Measurements from ENCODE around the gene BTBD16. TPM values are rescaled to one million over a fixed set of nuclear protein-coding genes. Genes with fewer than 3 reads are reported as not detected.

Gene BTBD16
- total and polyA plus RNA-seq, 9 donors, result 0.27 to 0.50 (median 0.40) TPM; not detected in 6

DNA sequence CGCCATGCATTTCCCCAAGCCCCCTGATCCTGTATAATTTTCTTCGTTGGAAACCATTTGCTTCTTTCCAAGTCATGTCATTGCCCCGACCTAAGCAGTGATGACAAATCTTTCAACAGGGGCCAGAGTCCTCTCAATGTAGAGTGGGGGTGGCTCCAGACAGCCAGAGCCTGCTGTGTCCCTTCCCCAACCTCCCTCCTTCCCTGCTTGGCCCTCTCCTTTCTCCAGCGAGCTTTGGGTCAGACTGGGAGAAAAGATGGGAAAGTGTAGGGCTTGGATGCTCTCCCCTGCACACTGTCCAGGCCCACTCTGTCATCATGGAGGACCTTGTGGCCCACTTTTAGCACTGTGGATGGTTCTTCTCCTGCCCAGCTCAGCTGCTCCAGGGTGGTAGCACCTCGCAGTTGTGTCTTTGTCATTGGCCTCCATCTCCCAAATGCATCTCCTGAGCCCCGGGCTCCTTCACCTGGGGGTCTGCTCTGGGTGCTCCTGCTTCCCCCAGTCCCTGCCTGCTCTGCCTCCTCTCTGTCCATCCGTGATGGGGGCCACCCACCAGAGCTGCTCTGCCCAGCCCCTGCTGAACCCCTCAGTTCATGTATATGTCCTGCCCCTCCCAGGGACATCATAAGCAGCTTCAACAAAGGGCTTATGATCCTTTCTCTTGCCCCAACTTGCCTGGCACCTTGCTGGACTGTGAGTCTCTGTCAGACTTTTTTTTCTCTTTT is 37.5 kb downstream of the BTBD16 start:
- Histone ChIP-seq H3K4me1 (ENCODE audit: control insufficient read depth, insufficient read depth, low read length) (peaks cover 18% of the 10 kb centered on the region), H3K27me3 (ENCODE audit: control insufficient read depth, insufficient read depth, low read length) (peaks cover 2% of the 10 kb centered on the region), H3K36me3 (ENCODE audit: control insufficient read depth, insufficient read depth, low read length) (no peaks in the 10 kb centered on the region), H3K27ac (ENCODE audit: low read length) (peak overlapping the region; percentile 92), H3K4me3 (ENCODE audit: low read length) (no peak overlapping the region), H3K9me3 (replicated peaks; ENCODE audit: control insufficient read depth, low read depth, low read length) (peaks cover 3% of the 10 kb centered on the region)
- DNase-seq, result peak; percentile 71
- WGBS (ENCODE audit: insufficient coverage), result 65% methylated on average over 4 of the region's 7 CpGs

DNA sequence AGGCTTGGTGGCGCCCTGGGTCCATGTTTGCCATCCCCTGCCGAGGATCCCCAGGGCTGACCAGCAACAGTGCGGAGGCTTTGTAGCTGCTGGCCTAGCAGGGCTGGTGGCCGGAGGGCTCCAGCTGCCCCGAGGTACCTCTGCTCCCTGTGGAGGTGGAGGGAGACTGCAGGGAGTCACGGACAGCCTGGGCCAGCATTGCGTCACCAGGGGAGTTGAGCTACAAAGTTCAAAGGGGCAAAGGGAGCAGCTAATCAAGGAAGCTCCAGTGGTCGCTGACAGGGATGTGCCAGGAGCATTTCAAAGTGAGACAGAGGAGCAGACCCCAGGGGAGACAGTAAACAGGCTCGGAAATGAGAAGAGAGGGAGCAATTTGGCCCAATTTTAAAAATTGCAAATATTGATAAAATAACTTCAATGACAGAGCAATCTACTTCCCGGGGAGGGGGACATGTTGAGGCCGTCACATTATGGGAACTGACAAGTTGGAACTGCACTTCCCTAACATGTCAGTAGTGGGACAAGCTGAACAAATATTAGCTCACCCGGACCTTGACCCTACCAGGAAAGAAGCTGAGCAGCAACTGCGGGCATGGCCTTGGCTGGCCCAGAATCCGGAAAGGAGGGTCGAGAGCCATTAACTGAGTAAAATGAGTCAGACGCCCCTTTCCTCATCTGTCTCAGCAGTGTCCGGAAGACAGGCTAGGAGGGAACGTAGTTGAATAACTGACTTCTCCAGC is 39.4 kb downstream of the BTBD16 start:
- peaks cover 3% of the 10 kb centered on the region for H3K9me3 ChIP-seq (replicated peaks; ENCODE audit: control insufficient read depth, low read depth, low read length)
- H3K36me3 ChIP-seq (ENCODE audit: control insufficient read depth, insufficient read depth, low read length), result no peaks in the 10 kb centered on the region
- H3K27ac ChIP-seq (ENCODE audit: low read length), result no peak overlapping the region
- WGBS (ENCODE audit: insufficient coverage), result 66% methylated on average over 10 of the region's 18 CpGs
- peaks cover 2% of the 10 kb centered on the region for H3K27me3 ChIP-seq (ENCODE audit: control insufficient read depth, insufficient read depth, low read length)
- DNase-seq, result no peak
- peaks cover 18% of the 10 kb centered on the region for H3K4me1 ChIP-seq (ENCODE audit: control insufficient read depth, insufficient read depth, low read length)
- H3K4me3 ChIP-seq (ENCODE audit: low read length), result no peak overlapping the region

DNA sequence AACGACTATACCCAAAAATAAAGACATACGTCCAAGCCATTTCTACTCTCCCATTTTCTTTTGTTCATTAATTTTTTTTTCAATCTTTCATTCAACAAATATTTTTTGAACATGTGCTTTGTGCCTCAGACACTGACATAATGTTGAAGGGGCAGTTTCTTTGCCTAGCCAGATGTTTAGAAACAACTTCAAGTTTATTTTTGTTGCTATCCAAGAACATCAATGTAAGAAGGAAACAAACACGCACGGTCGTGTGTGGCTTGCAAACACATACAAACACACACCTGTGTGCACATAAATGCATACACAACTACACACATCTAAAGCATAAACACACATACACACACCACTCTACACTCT is 39.9 kb downstream of the BTBD16 start:
- WGBS (ENCODE audit: insufficient coverage), result 37% methylated on average over 2 of the region's 5 CpGs

DNA sequence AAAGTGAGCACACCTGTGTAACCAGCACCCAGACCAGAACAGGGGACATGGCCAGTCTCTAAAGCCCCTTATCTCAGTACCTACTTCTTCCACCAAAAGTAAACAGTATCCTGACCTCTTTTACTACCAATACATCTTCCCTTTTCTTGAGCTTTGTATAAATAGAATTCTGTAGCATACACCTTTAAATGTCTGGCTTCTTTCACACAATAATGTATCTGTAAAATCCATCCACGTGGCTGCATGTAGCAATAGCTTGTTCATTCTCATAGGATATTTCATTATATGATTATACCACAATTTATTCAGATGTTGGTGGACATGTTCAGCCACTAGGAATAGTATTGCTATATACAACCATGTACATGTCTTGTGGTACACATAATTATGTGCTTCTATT is 40.6 kb downstream of the BTBD16 start:
- peaks cover 18% of the 10 kb centered on the region for H3K4me1 ChIP-seq (ENCODE audit: control insufficient read depth, insufficient read depth, low read length)
- DNase-seq, result no peak
- WGBS (ENCODE audit: insufficient coverage), result no CpG with 5 or more reads among the region's 1 CpG
- H3K27ac ChIP-seq (ENCODE audit: low read length), result no peak overlapping the region
- H3K4me3 ChIP-seq (ENCODE audit: low read length), result no peak overlapping the region
- H3K36me3 ChIP-seq (ENCODE audit: control insufficient read depth, insufficient read depth, low read length), result no peaks in the 10 kb centered on the region
- peaks cover 2% of the 10 kb centered on the region for H3K27me3 ChIP-seq (ENCODE audit: control insufficient read depth, insufficient read depth, low read length)
- no peaks in the 10 kb centered on the region for H3K9me3 ChIP-seq (replicated peaks; ENCODE audit: control insufficient read depth, low read depth, low read length)

More for the DNA sequence above, 39.9 kb downstream of the BTBD16 start:
- Histone ChIP-seq H3K9me3 (replicated peaks; ENCODE audit: control insufficient read depth, low read depth, low read length) (no peaks in the 10 kb centered on the region), H3K4me1 (ENCODE audit: control insufficient read depth, insufficient read depth, low read length) (peaks cover 18% of the 10 kb centered on the region), H3K27ac (ENCODE audit: low read length) (no peak overlapping the region), H3K36me3 (ENCODE audit: control insufficient read depth, insufficient read depth, low read length) (no peaks in the 10 kb centered on the region), H3K27me3 (ENCODE audit: control insufficient read depth, insufficient read depth, low read length) (peaks cover 2% of the 10 kb centered on the region), H3K4me3 (ENCODE audit: low read length) (no peak overlapping the region)
- no peak for DNase-seq

DNA sequence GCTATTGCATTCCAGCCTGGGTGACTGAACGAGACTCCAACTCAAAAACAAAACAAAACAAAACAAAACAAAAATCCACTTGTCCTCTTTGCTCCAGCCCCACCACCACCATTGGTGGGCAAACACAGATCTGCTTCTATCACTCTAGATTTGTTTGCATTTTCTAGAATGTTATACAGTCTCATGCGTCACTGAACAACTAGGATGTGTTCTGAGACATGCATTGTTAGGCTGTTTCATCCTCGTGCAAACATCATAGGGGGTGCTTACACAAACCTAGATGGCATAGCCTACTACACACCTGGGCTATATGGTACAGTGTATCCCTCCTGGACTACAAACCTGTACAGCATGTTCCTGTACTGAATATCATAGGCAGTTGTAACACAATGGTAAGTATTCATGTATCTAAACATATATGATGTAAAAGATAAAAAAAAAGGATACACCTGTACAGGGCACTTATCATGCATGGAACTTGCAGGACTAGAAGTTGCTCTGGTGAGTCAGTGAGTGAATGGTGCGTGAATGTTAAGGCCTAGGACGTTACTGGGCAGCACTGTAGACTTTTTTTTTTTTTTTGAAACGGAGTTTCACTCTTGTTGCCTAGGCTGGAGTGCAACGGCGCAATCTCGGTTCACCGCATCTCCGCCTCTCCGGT is 45.3 kb downstream of the BTBD16 start:
- Histone ChIP-seq H3K4me1 (ENCODE audit: control insufficient read depth, insufficient read depth, low read length) (no peaks in the 10 kb centered on the region), H3K4me3 (ENCODE audit: low read length) (no peak overlapping the region), H3K36me3 (ENCODE audit: control insufficient read depth, insufficient read depth, low read length) (no peaks in the 10 kb centered on the region), H3K27ac (ENCODE audit: low read length) (no peak overlapping the region), H3K27me3 (ENCODE audit: control insufficient read depth, insufficient read depth, low read length) (no peaks in the 10 kb centered on the region), H3K9me3 (replicated peaks; ENCODE audit: control insufficient read depth, low read depth, low read length) (no peaks in the 10 kb centered on the region)
- 100% methylated on average over 8 of the region's 12 CpGs for WGBS (ENCODE audit: insufficient coverage)
- no peak for DNase-seq

DNA sequence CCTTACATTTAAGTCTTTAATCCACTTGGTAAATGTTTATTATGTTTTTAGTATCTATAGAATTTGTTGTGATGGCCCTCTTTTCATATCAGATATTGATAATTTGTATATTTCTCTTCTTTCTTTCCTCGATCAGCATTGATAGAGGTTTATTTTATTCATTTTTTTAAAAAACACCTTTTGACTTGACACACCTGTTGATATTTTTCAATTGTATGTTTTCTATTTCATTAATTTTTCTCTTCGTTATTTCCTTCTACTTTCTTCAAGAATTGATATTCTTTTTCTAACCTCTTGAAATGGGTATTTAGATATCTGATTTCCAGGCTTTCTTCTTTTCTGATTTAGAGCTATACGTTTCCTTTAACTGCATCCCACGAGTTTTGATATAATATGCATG is 50.9 kb downstream of the BTBD16 start:
- Histone ChIP-seq H3K27ac (ENCODE audit: low read length) (no peak overlapping the region), H3K27me3 (ENCODE audit: control insufficient read depth, insufficient read depth, low read length) (no peaks in the 10 kb centered on the region), H3K9me3 (replicated peaks; ENCODE audit: control insufficient read depth, low read depth, low read length) (no peaks in the 10 kb centered on the region), H3K36me3 (ENCODE audit: control insufficient read depth, insufficient read depth, low read length) (no peaks in the 10 kb centered on the region), H3K4me3 (ENCODE audit: low read length) (no peak overlapping the region), H3K4me1 (ENCODE audit: control insufficient read depth, insufficient read depth, low read length) (no peaks in the 10 kb centered on the region)
- 50% methylated on average over 1 of the region's 4 CpGs for WGBS (ENCODE audit: insufficient coverage)
- no peak for DNase-seq

DNA sequence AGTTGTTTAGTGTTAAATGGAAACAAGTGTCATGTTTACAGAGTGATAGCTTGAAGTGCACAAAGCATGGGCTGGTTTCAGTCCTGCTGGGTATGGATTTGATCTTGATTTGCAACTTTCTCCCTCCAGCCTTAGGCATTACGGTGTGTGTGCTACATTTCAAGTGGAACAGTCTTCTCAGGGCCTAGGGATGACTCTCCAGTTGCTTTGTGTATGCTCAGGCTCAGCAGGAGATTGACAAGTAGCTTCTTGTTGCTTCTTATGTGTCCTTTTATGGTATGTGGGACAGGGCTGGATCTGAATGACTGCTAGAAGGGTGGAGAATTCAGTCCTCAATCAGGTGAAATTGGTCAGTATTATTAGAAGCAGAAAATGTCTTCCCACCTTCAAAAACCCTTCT is 52.1 kb downstream of the BTBD16 start:
- no peak overlapping the region for H3K27ac ChIP-seq (ENCODE audit: low read length)
- peaks cover 2% of the 10 kb centered on the region for H3K27me3 ChIP-seq (ENCODE audit: control insufficient read depth, insufficient read depth, low read length)
- no peaks in the 10 kb centered on the region for H3K9me3 ChIP-seq (replicated peaks; ENCODE audit: control insufficient read depth, low read depth, low read length)
- no peak for DNase-seq
- no peak overlapping the region for H3K4me3 ChIP-seq (ENCODE audit: low read length)
- no peaks in the 10 kb centered on the region for H3K4me1 ChIP-seq (ENCODE audit: control insufficient read depth, insufficient read depth, low read length)
- WGBS (ENCODE audit: insufficient coverage), result no CpG with 5 or more reads among the region's 1 CpG
- no peaks in the 10 kb centered on the region for H3K36me3 ChIP-seq (ENCODE audit: control insufficient read depth, insufficient read depth, low read length)

DNA sequence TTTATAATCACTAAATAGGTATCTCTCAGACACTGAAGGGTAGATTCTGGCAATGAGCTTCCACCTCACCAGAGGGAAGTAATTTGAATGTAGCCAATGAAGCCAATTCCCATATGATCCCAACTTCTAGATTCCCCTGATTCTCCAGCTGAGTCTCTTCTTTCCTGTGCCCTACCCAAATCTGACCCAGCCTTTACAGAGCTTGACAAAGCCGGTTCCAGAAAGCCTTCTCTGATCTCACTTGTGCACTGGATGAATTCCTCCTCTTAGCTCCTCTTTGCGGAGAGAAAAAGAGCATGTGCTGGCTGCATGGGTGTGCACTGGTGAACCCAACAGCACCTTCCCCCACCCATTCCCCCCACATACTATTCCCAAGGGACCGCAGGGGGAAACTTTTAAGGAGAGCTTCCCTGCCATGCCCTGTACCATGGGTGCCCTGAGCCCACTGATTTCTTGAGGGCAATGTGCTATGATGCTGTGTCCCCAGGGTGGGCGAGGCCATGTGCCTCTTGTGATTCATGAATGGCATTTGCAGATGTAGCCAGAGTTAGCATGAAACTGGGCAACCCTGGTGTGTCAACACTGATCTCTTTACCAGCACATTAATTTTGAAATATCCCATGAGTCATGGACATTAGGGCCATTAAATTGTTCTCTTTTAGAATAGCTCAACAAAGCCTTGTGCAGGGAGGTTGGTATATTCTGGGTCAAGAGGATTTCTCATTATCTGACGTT is 53.0 kb downstream of the BTBD16 start:
- no peaks in the 10 kb centered on the region for H3K9me3 ChIP-seq (replicated peaks; ENCODE audit: control insufficient read depth, low read depth, low read length)
- H3K27me3 ChIP-seq (ENCODE audit: control insufficient read depth, insufficient read depth, low read length), result peaks cover 4% of the 10 kb centered on the region
- no peak overlapping the region for H3K27ac ChIP-seq (ENCODE audit: low read length)
- no peak for DNase-seq
- H3K4me1 ChIP-seq (ENCODE audit: control insufficient read depth, insufficient read depth, low read length), result no peaks in the 10 kb centered on the region
- H3K36me3 ChIP-seq (ENCODE audit: control insufficient read depth, insufficient read depth, low read length), result no peaks in the 10 kb centered on the region
- WGBS (ENCODE audit: insufficient coverage), result 94% methylated on average over 2 of the region's 5 CpGs
- no peak overlapping the region for H3K4me3 ChIP-seq (ENCODE audit: low read length)

DNA sequence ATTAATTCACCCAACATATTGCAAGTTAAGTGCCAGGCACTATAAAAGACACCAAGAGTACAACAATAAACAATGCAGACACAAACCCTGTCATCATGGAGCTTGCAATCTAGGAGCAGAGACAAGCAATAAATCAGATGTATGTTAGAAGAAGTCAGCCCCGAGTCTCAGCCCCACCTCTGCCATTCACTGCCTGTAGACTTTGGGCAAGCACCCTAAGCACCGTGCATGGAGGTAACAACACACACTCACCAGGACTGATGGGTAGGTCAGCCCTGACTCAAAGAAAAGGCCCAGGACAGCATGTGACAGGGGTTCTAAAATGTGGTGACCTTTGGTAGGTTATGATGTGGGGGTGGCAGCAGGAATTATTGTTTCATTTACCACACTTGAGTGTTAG is 54.1 kb downstream of the BTBD16 start:
- H3K27ac ChIP-seq (ENCODE audit: low read length), result no peak overlapping the region
- WGBS (ENCODE audit: insufficient coverage), result no CpG with 5 or more reads among the region's 2 CpGs
- H3K4me1 ChIP-seq (ENCODE audit: control insufficient read depth, insufficient read depth, low read length), result no peaks in the 10 kb centered on the region
- DNase-seq, result no peak
- peaks cover 4% of the 10 kb centered on the region for H3K27me3 ChIP-seq (ENCODE audit: control insufficient read depth, insufficient read depth, low read length)
- H3K9me3 ChIP-seq (replicated peaks; ENCODE audit: control insufficient read depth, low read depth, low read length), result no peaks in the 10 kb centered on the region
- H3K4me3 ChIP-seq (ENCODE audit: low read length), result no peak overlapping the region
- no peaks in the 10 kb centered on the region for H3K36me3 ChIP-seq (ENCODE audit: control insufficient read depth, insufficient read depth, low read length)

DNA sequence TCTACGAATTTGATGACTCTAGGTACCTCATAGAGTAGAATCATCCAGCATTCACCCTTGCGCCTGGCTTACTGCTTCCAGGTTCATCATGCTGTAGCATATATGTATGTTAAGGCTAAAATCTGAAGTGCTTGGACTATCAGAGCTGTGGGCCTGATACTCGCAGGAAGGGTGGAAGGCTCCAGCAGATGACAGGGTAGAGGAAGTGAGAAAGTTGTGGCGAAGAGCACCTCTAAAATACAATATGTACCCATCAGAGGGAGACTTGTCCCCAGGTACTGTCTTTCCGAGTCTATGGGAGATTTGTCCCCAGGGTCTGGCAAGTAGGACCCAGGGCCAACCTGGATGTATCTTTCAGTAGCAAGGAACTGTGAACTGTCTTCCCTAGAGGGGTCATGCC is 55.3 kb downstream of the BTBD16 start:
- no peaks in the 10 kb centered on the region for H3K36me3 ChIP-seq (ENCODE audit: control insufficient read depth, insufficient read depth, low read length)
- DNase-seq, result no peak
- no peak overlapping the region for H3K27ac ChIP-seq (ENCODE audit: low read length)
- H3K27me3 ChIP-seq (ENCODE audit: control insufficient read depth, insufficient read depth, low read length), result peaks cover 6% of the 10 kb centered on the region
- H3K4me3 ChIP-seq (ENCODE audit: low read length), result no peak overlapping the region
- 100% methylated on average over 1 of the region's 5 CpGs for WGBS (ENCODE audit: insufficient coverage)
- H3K4me1 ChIP-seq (ENCODE audit: control insufficient read depth, insufficient read depth, low read length), result no peaks in the 10 kb centered on the region
- no peaks in the 10 kb centered on the region for H3K9me3 ChIP-seq (replicated peaks; ENCODE audit: control insufficient read depth, low read depth, low read length)
